Activated CD4-positive, alpha-beta T cell treated with anti-CD3 and anti-CD28 coated beads, Interleukin-2, amount 10 ng/mL, durations not matched to agents 24 days and 14 days (primary cell): ENCODE results near the gene SEPHS1. TPM values are rescaled to one million over a fixed set of nuclear protein-coding genes. Genes with fewer than 3 reads are reported as not detected.
"Not testable (repeated sequence)": the region's sequence is repeated elsewhere in the genome, so short reads cannot be mapped to it uniquely, and the experiment has no call there.

Experiments
- DNase-seq: peaks from one replicate; pipeline ENCODE4 v3.0.0; 2022
- H3K27ac Mint-ChIP-seq: one replicate; pipeline ENCODE4 v1.8.0; 2022; ENCODE audit warnings: mild to moderate bottlenecking, mixed read lengths
- H3K27me3 Mint-ChIP-seq: one replicate; pipeline ENCODE4 v1.8.0; 2022; ENCODE audit warnings: mixed read lengths
- H3K36me3 Mint-ChIP-seq: one replicate; pipeline ENCODE4 v1.8.0; 2022; ENCODE audit warnings: low read depth, mild to moderate bottlenecking, mixed read lengths
- H3K4me1 Mint-ChIP-seq: one replicate; pipeline ENCODE4 v1.8.0; 2021; ENCODE audit warnings: mixed read lengths
- H3K4me3 Mint-ChIP-seq: one replicate; pipeline ENCODE4 v1.8.0; 2022; ENCODE audit warnings: mild to moderate bottlenecking, moderate library complexity, mixed read lengths
- H3K9me3 Mint-ChIP-seq: one replicate; pipeline ENCODE4 v1.8.0; 2021; ENCODE audit warnings: mixed read lengths
- intact Hi-C: fragments of 100-400 bp; cut with micrococcal nuclease; formaldehyde crosslinking; loops from one replicate; pipeline ENCODE4 v1.15.1; 2023
- total RNA-seq: library from RNA; stranded (reverse); gene quantifications from 2 replicates; pipeline ENCODE4 v1.2.3, GENCODE V29; 2022

The SEPHS1 gene, protein sequence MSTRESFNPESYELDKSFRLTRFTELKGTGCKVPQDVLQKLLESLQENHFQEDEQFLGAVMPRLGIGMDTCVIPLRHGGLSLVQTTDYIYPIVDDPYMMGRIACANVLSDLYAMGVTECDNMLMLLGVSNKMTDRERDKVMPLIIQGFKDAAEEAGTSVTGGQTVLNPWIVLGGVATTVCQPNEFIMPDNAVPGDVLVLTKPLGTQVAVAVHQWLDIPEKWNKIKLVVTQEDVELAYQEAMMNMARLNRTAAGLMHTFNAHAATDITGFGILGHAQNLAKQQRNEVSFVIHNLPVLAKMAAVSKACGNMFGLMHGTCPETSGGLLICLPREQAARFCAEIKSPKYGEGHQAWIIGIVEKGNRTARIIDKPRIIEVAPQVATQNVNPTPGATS
- total RNA-seq, result 59.9 and 64.2 TPM in 2 replicates

- peak; percentile 94 for DNase-seq
- intact Hi-C loops, result loop anchor here (1.0 kb wide), 2 partner anchors 46 to 187 kb away; partner anchors contain the start of gene MCM10
- Mint-ChIP-seq H3K4me3 (peak within 1 kb of the TSS; percentile 87), H3K9me3 (no peaks in the 10 kb centered on the region), H3K36me3 (peaks cover 13% of the 10 kb centered on the region), H3K4me1 (peaks cover 49% of the 10 kb centered on the region), H3K27me3 (no peaks in the 10 kb centered on the region), H3K27ac (peak within 1 kb of the TSS; percentile 95)
Observed at GRCh38 chr10:13348216-13349017, at the start of gene SEPHS1. Gene SEPHS1, minus strand, starts transcription at chr10:13348293. Its CDS starts 3,343 bp downstream, at chr10:13344950.

GRCh38 chr10:13397052-13397451 is 49.0 kb upstream of the SEPHS1 start:
- Mint-ChIP-seq H3K4me3 (no peak overlapping the region), H3K27me3 (peaks cover 3% of the 10 kb centered on the region), H3K36me3 (no peaks in the 10 kb centered on the region), H3K27ac (no peak overlapping the region), H3K4me1 (no peaks in the 10 kb centered on the region), H3K9me3 (no peaks in the 10 kb centered on the region)
- DNase-seq, result no peak
- intact Hi-C loops, result no loop called here

- Mint-ChIP-seq H3K36me3 (no peaks in the 10 kb centered on the region), H3K4me1 (no peaks in the 10 kb centered on the region), H3K4me3 (no peak overlapping the region), H3K27ac (no peak overlapping the region), H3K9me3 (no peaks in the 10 kb centered on the region), H3K27me3 (peaks cover 3% of the 10 kb centered on the region)
- intact Hi-C loops, result no loop called here
- no peak for DNase-seq
Observed at GRCh38 chr10:13396369-13396768, 48.3 kb upstream of the SEPHS1 start.

GRCh38 chr10:13395540-13395939 is 47.4 kb upstream of the SEPHS1 start:
- Mint-ChIP-seq H3K4me1 (no peaks in the 10 kb centered on the region), H3K27me3 (peaks cover 3% of the 10 kb centered on the region), H3K36me3 (no peaks in the 10 kb centered on the region), H3K4me3 (no peak overlapping the region), H3K9me3 (no peaks in the 10 kb centered on the region), H3K27ac (no peak overlapping the region)
- DNase-seq, result no peak
- intact Hi-C loops, result no loop called here

DNA sequence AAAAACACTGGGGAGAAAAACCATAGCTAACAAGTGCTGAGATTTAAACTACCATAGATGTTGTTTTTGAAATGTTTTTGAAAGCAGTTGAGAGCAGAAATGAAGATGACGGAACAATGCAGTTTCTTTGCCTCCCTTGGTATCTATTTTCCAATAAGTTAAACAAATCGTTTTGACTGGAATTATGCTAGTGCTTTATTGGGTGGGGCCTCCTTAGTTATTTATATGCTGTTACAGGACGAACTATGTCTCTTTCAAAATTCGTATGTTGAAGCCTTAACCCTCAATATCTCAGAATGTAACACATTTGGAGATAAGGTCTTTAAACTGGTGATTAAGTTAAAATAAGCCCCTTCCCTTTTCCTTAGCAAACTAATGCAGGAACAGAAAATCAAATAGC is 45.5 kb upstream of the SEPHS1 start:
- intact Hi-C loops, result no loop called here
- H3K9me3 Mint-ChIP-seq, result no peaks in the 10 kb centered on the region
- no peaks in the 10 kb centered on the region for H3K36me3 Mint-ChIP-seq
- no peaks in the 10 kb centered on the region for H3K4me1 Mint-ChIP-seq
- H3K27ac Mint-ChIP-seq, result no peak overlapping the region
- no peak for DNase-seq
- no peak overlapping the region for H3K4me3 Mint-ChIP-seq
- H3K27me3 Mint-ChIP-seq, result peaks cover 5% of the 10 kb centered on the region

- intact Hi-C loops, result no loop called here
- Mint-ChIP-seq H3K27me3 (peaks cover 5% of the 10 kb centered on the region), H3K36me3 (no peaks in the 10 kb centered on the region), H3K4me1 (no peaks in the 10 kb centered on the region), H3K9me3 (no peaks in the 10 kb centered on the region), H3K4me3 (no peak overlapping the region), H3K27ac (no peak overlapping the region)
- DNase-seq, result no peak
Observed at GRCh38 chr10:13392701-13393100, 44.6 kb upstream of the SEPHS1 start.

- H3K27ac Mint-ChIP-seq, result no peak overlapping the region
- H3K36me3 Mint-ChIP-seq, result no peaks in the 10 kb centered on the region
- DNase-seq, result no peak
- intact Hi-C loops, result no loop called here
- no peaks in the 10 kb centered on the region for H3K9me3 Mint-ChIP-seq
- H3K4me3 Mint-ChIP-seq, result no peak overlapping the region
- H3K4me1 Mint-ChIP-seq, result no peaks in the 10 kb centered on the region
- peaks cover 9% of the 10 kb centered on the region for H3K27me3 Mint-ChIP-seq
Observed at GRCh38 chr10:13390604-13391522, 42.8 kb upstream of the SEPHS1 start.

- peaks cover 13% of the 10 kb centered on the region for H3K27me3 Mint-ChIP-seq
- intact Hi-C loops, result no loop called here
- no peaks in the 10 kb centered on the region for H3K4me1 Mint-ChIP-seq
- H3K36me3 Mint-ChIP-seq, result no peaks in the 10 kb centered on the region
- no peaks in the 10 kb centered on the region for H3K9me3 Mint-ChIP-seq
- H3K4me3 Mint-ChIP-seq, result no peak overlapping the region
- no peak overlapping the region for H3K27ac Mint-ChIP-seq
- DNase-seq, result no peak
Observed at GRCh38 chr10:13388478-13389230, 40.6 kb upstream of the SEPHS1 start.

- H3K4me3 Mint-ChIP-seq, result no peak overlapping the region
- peaks cover 32% of the 10 kb centered on the region for H3K27me3 Mint-ChIP-seq
- H3K36me3 Mint-ChIP-seq, result no peaks in the 10 kb centered on the region
- no peaks in the 10 kb centered on the region for H3K9me3 Mint-ChIP-seq
- no peak for DNase-seq
- H3K27ac Mint-ChIP-seq, result no peak overlapping the region
- intact Hi-C loops, result no loop called here
- H3K4me1 Mint-ChIP-seq, result peaks cover 8% of the 10 kb centered on the region
Observed at GRCh38 chr10:13386021-13386420, 37.9 kb upstream of the SEPHS1 start.

DNA sequence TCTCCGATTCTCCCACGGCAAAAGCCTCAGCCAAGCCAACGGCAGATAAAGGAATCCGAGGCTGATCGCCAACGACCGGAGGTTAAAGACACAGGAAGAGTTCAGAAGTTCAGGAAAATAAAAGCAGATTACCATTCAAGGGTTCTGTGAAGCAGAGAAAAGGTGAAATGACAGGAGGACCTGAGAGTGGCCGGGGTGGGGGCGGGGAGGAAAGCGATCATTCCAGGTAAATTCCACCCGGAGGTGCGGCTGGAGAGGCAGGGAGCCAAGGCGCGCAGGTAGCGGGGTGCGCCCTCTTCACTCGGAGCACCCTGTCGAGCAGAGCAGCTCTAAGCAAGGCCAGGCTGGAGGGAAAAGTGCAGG is 35.3 kb upstream of the SEPHS1 start:
- H3K9me3 Mint-ChIP-seq, result no peaks in the 10 kb centered on the region
- intact Hi-C loops, result no loop called here
- peaks cover 36% of the 10 kb centered on the region for H3K27me3 Mint-ChIP-seq
- H3K27ac Mint-ChIP-seq, result no peak overlapping the region
- no peak for DNase-seq
- H3K36me3 Mint-ChIP-seq, result no peaks in the 10 kb centered on the region
- peak overlapping the region; percentile 57 for H3K4me3 Mint-ChIP-seq
- peaks cover 8% of the 10 kb centered on the region for H3K4me1 Mint-ChIP-seq

- no peaks in the 10 kb centered on the region for H3K36me3 Mint-ChIP-seq
- no peak overlapping the region for H3K27ac Mint-ChIP-seq
- H3K27me3 Mint-ChIP-seq, result peaks cover 37% of the 10 kb centered on the region
- peaks cover 8% of the 10 kb centered on the region for H3K4me1 Mint-ChIP-seq
- H3K4me3 Mint-ChIP-seq, result peak overlapping the region; percentile 57
- intact Hi-C loops, result no loop called here
- DNase-seq, result no peak
- H3K9me3 Mint-ChIP-seq, result no peaks in the 10 kb centered on the region
Observed at GRCh38 chr10:13382703-13383398, 34.8 kb upstream of the SEPHS1 start.

DNA sequence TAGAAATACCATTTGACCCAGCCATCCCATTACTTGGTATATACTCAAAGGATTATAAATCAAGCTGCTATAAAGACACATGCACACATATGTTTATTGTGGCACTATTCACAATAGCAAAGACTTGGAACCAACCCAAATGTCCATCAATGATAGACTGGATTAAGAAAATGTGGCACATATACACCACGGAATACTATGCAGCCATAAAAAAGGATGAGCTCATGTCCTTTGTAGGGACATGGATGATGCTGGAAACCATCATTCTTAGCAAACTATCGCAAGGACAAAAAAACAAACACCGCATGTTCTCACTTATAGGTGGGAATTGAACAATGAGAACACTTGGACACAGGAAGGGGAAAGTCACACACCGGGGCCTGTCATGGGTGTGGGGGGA is 31.0 kb upstream of the SEPHS1 start:
- H3K9me3 Mint-ChIP-seq, H3K4me3 Mint-ChIP-seq, DNase-seq, H3K4me1 Mint-ChIP-seq, H3K27ac Mint-ChIP-seq, H3K36me3 Mint-ChIP-seq, intact Hi-C loops: not testable (repeated sequence)
- peaks cover 29% of the 10 kb centered on the region for H3K27me3 Mint-ChIP-seq

DNA sequence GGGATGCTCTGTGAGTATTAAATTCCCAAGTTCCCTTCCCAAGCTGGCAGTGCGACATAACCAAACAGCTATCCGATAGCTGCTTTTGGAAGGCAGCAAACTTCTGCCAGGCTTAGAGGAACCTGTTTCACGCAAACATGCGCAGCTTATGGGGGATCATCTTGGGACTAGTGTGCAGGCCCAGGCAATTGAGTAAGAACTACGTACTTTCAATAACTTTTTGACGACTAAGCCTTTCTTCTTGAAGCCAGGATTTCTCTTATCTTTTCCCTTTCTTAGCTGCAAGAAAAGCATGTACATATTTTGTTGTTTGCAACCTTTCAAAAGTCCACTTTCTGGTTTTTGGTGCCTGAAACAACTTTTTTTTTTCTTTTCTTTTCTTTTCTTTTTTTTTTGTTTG is 28.7 kb upstream of the SEPHS1 start:
- intact Hi-C loops, result no loop called here

More for the DNA sequence above, 28.7 kb upstream of the SEPHS1 start:
- Mint-ChIP-seq H3K27ac (no peak overlapping the region), H3K9me3 (no peaks in the 10 kb centered on the region), H3K4me1 (no peaks in the 10 kb centered on the region), H3K4me3 (no peak overlapping the region), H3K27me3 (peaks cover 12% of the 10 kb centered on the region), H3K36me3 (no peaks in the 10 kb centered on the region)
- no peak for DNase-seq
